ENCODE data around the gene AAK1.

- TF ChIP-seq CTCF (IDR thresholded peaks at IDR 0.05; ENCODE audit: low read depth, low read length) (no peak), POLR2A (IDR thresholded peaks at IDR 0.05; ENCODE audit: extremely low read depth, insufficient read length) (no peak)
Observed at GRCh38 chr2:69689466-69689865, 45.9 kb upstream of the AAK1 start.

Measured in NB4 (cell line).